Ishikawa (cell line): Measurements from ENCODE around the gene ANKFN1.

Experiments used
- CEBPB ChIP-seq: IDR thresholded peaks from 2 replicates; pipeline ENCODE4 v1.6.1; 2012
- CREB1 ChIP-seq: IDR thresholded peaks from 2 replicates; pipeline ENCODE4 v1.6.1; 2012; ENCODE audit warnings: low read depth
- EGR1 ChIP-seq: IDR thresholded peaks from 2 replicates; pipeline ENCODE4 v1.6.1; 2012
- EP300 ChIP-seq: IDR thresholded peaks from 2 replicates; pipeline ENCODE4 v1.6.1; 2012; ENCODE audit warnings: borderline replicate concordance
- FOXM1 ChIP-seq: IDR thresholded peaks from 2 replicates; pipeline ENCODE4 v1.6.1; 2012; ENCODE audit warnings: low read depth, borderline replicate concordance
- NFIC ChIP-seq: IDR thresholded peaks from 2 replicates; pipeline ENCODE4 v1.6.1; 2012
- RAD21 ChIP-seq: IDR thresholded peaks from 2 replicates; pipeline ENCODE4 v1.6.1; 2012; ENCODE audit warnings: low read depth
- TAF1 ChIP-seq: IDR thresholded peaks from 2 replicates; pipeline ENCODE4 v1.6.1; 2012; ENCODE audit warnings: low read depth, mild to moderate bottlenecking
- TCF12 ChIP-seq: IDR thresholded peaks from 2 replicates; pipeline ENCODE4 v1.6.1; 2012; ENCODE audit warnings: low read depth
- TEAD4 ChIP-seq: IDR thresholded peaks from 2 replicates; pipeline ENCODE4 v1.6.1; 2012
- YY1 ChIP-seq: IDR thresholded peaks from 2 replicates; pipeline ENCODE4 v1.6.1; 2012; ENCODE audit warnings: low read depth
- ZBTB7A ChIP-seq: IDR thresholded peaks from 2 replicates; pipeline ENCODE4 v1.6.1; 2012; ENCODE audit warnings: low read depth
- TF ChIP-seq, protein P1 (sequence below): IDR thresholded peaks from 2 replicates; pipeline ENCODE4 v1.6.1; 2012
- TF ChIP-seq, protein P2 (sequence below): IDR thresholded peaks from 2 replicates; pipeline ENCODE4 v1.6.1; 2012
- TF ChIP-seq, protein P3 (sequence below): IDR thresholded peaks from 2 replicates; pipeline ENCODE4 v1.6.1; 2012; ENCODE audit warnings: low read depth, mild to moderate bottlenecking

The ANKFN1 gene

DNA sequence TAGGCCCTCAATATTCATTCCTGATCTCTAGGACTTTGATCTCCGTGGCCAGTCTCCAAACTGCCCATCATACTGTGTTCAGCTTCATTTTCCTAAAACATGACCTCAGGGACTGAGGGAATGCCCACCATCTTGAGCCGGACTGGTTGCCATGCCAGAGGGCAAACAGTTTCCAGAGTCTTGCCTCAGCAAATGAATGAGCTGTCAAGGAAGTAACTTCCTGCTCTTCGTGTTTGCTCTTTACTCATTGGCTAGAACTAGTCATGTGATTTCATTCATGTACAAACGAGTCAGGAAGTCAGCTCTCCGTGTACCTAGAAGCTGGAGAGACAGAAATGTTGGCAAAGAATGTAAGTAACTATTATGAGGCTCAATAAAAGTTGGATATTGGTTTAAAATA lies 50.2 kb downstream of the ANKFN1 start:
- no peak for TF ChIP-seq NFIC
- TF ChIP-seq, protein P1, sequence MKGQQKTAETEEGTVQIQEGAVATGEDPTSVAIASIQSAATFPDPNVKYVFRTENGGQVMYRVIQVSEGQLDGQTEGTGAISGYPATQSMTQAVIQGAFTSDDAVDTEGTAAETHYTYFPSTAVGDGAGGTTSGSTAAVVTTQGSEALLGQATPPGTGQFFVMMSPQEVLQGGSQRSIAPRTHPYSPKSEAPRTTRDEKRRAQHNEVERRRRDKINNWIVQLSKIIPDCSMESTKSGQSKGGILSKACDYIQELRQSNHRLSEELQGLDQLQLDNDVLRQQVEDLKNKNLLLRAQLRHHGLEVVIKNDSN = peak; percentile 40; the same call in 1 of the 2 replicates

DNA sequence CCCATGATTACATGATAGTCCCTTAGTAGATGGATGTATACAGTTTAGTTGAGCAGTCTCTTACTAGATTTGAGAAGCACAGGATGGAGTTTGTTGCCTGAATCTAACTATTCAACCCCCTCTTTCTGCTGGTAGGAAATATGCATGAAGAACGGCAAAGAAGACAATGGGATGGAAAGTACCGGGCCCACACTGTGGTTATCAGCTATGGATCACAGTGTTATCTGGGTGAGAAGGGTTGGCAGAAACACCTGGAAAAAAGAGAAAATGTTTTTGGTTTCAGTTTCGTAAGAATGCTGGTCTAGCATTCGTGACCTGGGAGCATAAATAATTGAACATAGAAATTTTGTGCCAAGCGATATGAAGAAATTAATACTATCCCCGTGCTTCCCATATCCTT lies 53.1 kb downstream of the ANKFN1 start:
- TF ChIP-seq YY1 (no peak), NFIC (no peak), EGR1 (no peak), FOXM1 (no peak), ZBTB7A (no peak), RAD21 (no peak), CREB1 (no peak), TEAD4 (no peak), EP300 (no peak), TAF1 (no peak), CEBPB (no peak)
- TF ChIP-seq, protein P1 = no peak
- TF ChIP-seq, protein P2, sequence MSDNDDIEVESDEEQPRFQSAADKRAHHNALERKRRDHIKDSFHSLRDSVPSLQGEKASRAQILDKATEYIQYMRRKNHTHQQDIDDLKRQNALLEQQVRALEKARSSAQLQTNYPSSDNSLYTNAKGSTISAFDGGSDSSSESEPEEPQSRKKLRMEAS = no peak
- TF ChIP-seq, protein P3, sequence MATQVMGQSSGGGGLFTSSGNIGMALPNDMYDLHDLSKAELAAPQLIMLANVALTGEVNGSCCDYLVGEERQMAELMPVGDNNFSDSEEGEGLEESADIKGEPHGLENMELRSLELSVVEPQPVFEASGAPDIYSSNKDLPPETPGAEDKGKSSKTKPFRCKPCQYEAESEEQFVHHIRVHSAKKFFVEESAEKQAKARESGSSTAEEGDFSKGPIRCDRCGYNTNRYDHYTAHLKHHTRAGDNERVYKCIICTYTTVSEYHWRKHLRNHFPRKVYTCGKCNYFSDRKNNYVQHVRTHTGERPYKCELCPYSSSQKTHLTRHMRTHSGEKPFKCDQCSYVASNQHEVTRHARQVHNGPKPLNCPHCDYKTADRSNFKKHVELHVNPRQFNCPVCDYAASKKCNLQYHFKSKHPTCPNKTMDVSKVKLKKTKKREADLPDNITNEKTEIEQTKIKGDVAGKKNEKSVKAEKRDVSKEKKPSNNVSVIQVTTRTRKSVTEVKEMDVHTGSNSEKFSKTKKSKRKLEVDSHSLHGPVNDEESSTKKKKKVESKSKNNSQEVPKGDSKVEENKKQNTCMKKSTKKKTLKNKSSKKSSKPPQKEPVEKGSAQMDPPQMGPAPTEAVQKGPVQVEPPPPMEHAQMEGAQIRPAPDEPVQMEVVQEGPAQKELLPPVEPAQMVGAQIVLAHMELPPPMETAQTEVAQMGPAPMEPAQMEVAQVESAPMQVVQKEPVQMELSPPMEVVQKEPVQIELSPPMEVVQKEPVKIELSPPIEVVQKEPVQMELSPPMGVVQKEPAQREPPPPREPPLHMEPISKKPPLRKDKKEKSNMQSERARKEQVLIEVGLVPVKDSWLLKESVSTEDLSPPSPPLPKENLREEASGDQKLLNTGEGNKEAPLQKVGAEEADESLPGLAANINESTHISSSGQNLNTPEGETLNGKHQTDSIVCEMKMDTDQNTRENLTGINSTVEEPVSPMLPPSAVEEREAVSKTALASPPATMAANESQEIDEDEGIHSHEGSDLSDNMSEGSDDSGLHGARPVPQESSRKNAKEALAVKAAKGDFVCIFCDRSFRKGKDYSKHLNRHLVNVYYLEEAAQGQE = no peak

DNA sequence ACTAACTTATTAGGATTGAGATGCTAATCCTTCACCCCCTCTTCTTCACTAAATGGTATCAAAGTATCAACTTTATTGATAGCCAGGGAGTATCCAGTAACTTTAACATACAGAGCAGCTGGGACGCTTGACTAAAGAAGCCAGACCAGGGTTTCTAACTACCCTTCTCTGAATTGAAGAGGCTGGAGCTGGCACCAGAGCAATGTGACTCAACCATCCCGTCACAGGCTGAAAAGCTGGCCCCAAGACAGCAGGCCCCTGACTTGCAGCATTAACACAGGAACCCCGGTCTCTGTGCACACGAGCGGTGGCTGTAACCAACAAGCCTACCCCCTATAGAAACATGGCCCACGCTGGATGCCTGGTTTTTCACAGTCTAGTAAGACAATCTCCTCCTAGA lies 59.8 kb downstream of the ANKFN1 start:
- TF ChIP-seq NFIC (no peak), TCF12 (no peak), EP300 (no peak), CREB1 (no peak), YY1 (no peak), CEBPB (no peak), RAD21 (no peak), TEAD4 (no peak), EGR1 (no peak), ZBTB7A (no peak), FOXM1 (no peak), TAF1 (no peak)
- TF ChIP-seq, protein P3 = no peak
- TF ChIP-seq, protein P1 = no peak
- TF ChIP-seq, protein P2 = no peak

DNA sequence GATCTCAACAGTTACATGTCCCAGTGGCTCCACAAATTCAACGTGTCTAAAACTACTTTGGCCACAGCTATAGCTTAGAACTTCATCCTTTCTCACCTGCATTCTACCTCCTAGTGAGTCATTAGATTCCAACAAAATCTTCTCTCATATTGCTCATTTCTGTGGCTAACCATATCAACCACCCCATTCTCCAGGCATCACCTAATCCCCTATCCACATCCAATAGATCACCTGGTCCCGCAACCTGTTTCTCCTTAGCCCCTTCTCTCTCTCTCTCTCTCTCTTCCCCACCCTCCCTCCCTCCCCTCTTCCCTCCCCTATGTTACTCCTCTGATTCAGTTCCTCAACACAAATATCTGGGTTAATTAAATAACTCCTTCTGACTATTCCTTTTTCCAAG lies 64.6 kb downstream of the ANKFN1 start:
- TF ChIP-seq NFIC (no peak), EP300 (no peak), RAD21 (no peak), YY1 (no peak), FOXM1 (no peak), TCF12 (no peak), CEBPB (no peak), TEAD4 (no peak), ZBTB7A (no peak)
- TF ChIP-seq, protein P2 = no peak
- TF ChIP-seq, protein P3 = no peak
